Activated CD4-positive, alpha-beta T cell treated with anti-CD3 and anti-CD28 coated beads, Interleukin-2, Interleukin-6, amounts not matched to agents 100 ng/mL and 50 ng/mL, durations not matched to agents 16 hours and 8 hours (primary cell): ENCODE data around the gene ADAMTS12.
"Not testable (repeated sequence)": the region's sequence is repeated elsewhere in the genome, so short reads cannot be mapped to it uniquely, and the experiment has no call there.

Source experiments
- DNase-seq: peaks from one replicate; pipeline ENCODE4 v3.0.0-alpha.2; 2020

Gene ADAMTS12

GRCh38 chr5:33891788-33892619, at the start of gene ADAMTS12:
Gene ADAMTS12 (minus strand): TSS chr5:33891990. CDS start chr5:33891856, 134 bp downstream.
- no peak for DNase-seq

- no peak for DNase-seq
Observed at GRCh38 chr5:33941090-33941489, 49.3 kb upstream of the ADAMTS12 start.

GRCh38 chr5:33939556-33940262, 47.9 kb upstream of the ADAMTS12 start:
- DNase-seq = no peak

GRCh38 chr5:33938881-33939280, 47.1 kb upstream of the ADAMTS12 start:
- no peak for DNase-seq

- DNase-seq = no peak
Observed at GRCh38 chr5:33938507-33938796, 46.7 kb upstream of the ADAMTS12 start.

- DNase-seq = no peak
Observed at GRCh38 chr5:33937707-33938506, 46.1 kb upstream of the ADAMTS12 start.

- no peak for DNase-seq
Observed at GRCh38 chr5:33937017-33937706, 45.4 kb upstream of the ADAMTS12 start.

GRCh38 chr5:33936381-33937016, 44.7 kb upstream of the ADAMTS12 start, which contains the start of gene RXFP3:
Gene RXFP3 (plus strand): TSS chr5:33936386. CDS start chr5:33936741, 355 bp downstream.
- no peak for DNase-seq

GRCh38 chr5:33936004-33936380, 44.2 kb upstream of the ADAMTS12 start:
- peak; percentile 50 for DNase-seq

- DNase-seq = no peak
Observed at GRCh38 chr5:33934176-33934575, 42.4 kb upstream of the ADAMTS12 start.

- DNase-seq = no peak
Observed at GRCh38 chr5:33933723-33934169, 42.0 kb upstream of the ADAMTS12 start.

GRCh38 chr5:33931136-33931535, 39.3 kb upstream of the ADAMTS12 start:
- DNase-seq = no peak

- no peak for DNase-seq
Observed at GRCh38 chr5:33929925-33930690, 38.3 kb upstream of the ADAMTS12 start.

- DNase-seq = no peak
Observed at GRCh38 chr5:33928283-33928682, 36.5 kb upstream of the ADAMTS12 start.

- no peak for DNase-seq
Observed at GRCh38 chr5:33927685-33928084, 35.9 kb upstream of the ADAMTS12 start.

GRCh38 chr5:33925278-33925677, 33.5 kb upstream of the ADAMTS12 start:
- no peak for DNase-seq

GRCh38 chr5:33921002-33921401, 29.2 kb upstream of the ADAMTS12 start:
- DNase-seq = no peak

- DNase-seq = not testable (repeated sequence)
Observed at GRCh38 chr5:33914844-33915243, 23.1 kb upstream of the ADAMTS12 start.

GRCh38 chr5:33906248-33906647, 14.5 kb upstream of the ADAMTS12 start:
- not testable (repeated sequence) for DNase-seq

- DNase-seq = no peak
Observed at GRCh38 chr5:33905381-33905780, 13.6 kb upstream of the ADAMTS12 start.

- DNase-seq = no peak
Observed at GRCh38 chr5:33903118-33903517, 11.3 kb upstream of the ADAMTS12 start.
